ENCODE measurements around the gene KLF5.
A peak's percentile ranks its signal among the peaks of the same experiment; 100 is the strongest.

Gene KLF5

DNA sequence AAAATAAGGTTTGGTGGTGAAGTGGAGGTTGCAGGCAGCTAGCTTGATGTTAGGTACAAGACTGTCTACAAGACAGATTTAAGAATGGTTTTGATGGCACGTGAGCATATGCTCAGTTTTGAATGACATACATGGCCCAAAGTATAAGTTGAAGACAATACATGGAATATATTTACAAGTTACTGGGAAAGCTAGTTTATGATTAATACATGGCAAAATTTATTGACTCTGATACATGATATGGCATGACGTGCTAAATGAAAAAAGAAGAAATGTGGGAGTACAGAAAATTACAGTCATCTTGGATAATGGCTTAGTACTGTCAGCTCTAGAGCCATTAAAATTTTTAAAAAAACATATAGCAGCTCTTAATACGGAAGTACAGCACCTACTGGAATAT, 4.4 kb downstream of the KLF5 start:
- in situ Hi-C loops (cut with HindIII; ENCODE audit: low sequenced_read_pairs): no loop called here
- H3K4me3 ChIP-seq (ENCODE audit: low read depth, low read length): no peak overlapping the region
- DNase-seq (ENCODE audit: low read depth, low spot score): no peak

DNA sequence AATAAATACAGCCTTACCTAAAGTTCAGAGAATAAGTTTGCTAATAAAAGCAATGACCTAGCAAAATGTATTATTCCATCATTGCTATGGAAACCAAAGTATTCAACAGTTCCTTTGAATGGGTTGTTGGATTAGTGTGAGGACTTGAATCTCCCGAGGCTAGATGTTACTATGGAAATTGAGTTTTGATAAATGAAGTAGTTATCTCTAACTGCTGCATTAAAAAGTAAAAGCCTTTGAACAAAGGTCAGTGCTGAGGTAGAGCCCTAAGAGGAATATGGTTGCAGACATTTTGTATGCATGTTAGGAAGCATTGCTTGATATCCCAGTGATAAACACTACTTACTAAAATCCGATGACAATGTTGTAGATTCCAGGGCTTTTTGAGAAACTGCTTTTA, 6.2 kb downstream of the KLF5 start:
- no peak for DNase-seq (ENCODE audit: low read depth, low spot score)
- TF ChIP-seq, protein P1, sequence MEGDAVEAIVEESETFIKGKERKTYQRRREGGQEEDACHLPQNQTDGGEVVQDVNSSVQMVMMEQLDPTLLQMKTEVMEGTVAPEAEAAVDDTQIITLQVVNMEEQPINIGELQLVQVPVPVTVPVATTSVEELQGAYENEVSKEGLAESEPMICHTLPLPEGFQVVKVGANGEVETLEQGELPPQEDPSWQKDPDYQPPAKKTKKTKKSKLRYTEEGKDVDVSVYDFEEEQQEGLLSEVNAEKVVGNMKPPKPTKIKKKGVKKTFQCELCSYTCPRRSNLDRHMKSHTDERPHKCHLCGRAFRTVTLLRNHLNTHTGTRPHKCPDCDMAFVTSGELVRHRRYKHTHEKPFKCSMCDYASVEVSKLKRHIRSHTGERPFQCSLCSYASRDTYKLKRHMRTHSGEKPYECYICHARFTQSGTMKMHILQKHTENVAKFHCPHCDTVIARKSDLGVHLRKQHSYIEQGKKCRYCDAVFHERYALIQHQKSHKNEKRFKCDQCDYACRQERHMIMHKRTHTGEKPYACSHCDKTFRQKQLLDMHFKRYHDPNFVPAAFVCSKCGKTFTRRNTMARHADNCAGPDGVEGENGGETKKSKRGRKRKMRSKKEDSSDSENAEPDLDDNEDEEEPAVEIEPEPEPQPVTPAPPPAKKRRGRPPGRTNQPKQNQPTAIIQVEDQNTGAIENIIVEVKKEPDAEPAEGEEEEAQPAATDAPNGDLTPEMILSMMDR (IDR thresholded peaks at IDR 0.05; ENCODE audit: low read depth, low read length): no peak
- H3K4me3 ChIP-seq (ENCODE audit: low read depth, low read length): no peak overlapping the region
- in situ Hi-C loops (cut with HindIII; ENCODE audit: low sequenced_read_pairs): no loop called here

More for the DNA sequence above, 4.4 kb downstream of the KLF5 start:
- TF ChIP-seq, protein P1 (IDR thresholded peaks at IDR 0.05; ENCODE audit: low read depth, low read length): no peak

GRCh38 chr13:73065665-73066340, 7.0 kb downstream of the KLF5 start:
- TF ChIP-seq, protein P1 (IDR thresholded peaks at IDR 0.05; ENCODE audit: low read depth, low read length): no peak
- DNase-seq (ENCODE audit: low read depth, low spot score): no peak
- H3K4me3 ChIP-seq (ENCODE audit: low read depth, low read length): no peak overlapping the region
- in situ Hi-C loops (cut with HindIII; ENCODE audit: low sequenced_read_pairs): no loop called here

DNA sequence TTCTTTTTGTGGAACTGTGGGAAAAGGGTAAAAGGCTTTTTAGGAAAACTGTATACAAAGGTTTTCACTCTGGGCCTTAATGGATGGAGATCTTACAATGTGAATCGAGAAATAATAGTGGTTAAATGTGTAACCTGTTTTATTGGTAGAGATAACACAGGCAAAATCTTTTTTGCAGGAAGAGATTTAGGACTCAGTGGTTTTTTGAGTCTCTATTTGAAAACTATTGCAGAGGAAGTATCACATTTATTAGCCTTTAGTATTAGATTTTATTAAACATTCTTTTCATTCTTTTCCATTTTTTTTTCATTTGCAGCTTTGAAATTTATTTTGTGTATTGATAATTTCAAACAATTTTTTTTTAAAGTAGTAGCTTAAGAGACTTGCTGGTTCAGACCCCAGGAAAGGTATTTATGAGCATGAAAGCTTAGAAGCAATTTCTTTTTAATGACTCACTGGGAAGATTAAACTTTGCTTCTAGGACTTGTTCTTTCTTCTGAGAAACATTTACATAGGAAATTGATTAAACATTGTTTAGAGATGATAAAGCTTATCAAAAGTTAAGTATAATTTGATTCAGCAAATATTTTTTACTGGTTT, 10.5 kb downstream of the KLF5 start:
- in situ Hi-C loops (cut with HindIII; ENCODE audit: low sequenced_read_pairs): no loop called here
- DNase-seq (ENCODE audit: low read depth, low spot score): peak; percentile 44
- TF ChIP-seq, protein P1 (IDR thresholded peaks at IDR 0.05; ENCODE audit: low read depth, low read length): no peak
- no peak overlapping the region for H3K4me3 ChIP-seq (ENCODE audit: low read depth, low read length)

GRCh38 chr13:73070451-73071098, 11.8 kb downstream of the KLF5 start:
- DNase-seq (ENCODE audit: low read depth, low spot score): no peak
- TF ChIP-seq, protein P1 (IDR thresholded peaks at IDR 0.05; ENCODE audit: low read depth, low read length): no peak
- H3K4me3 ChIP-seq (ENCODE audit: low read depth, low read length): no peak overlapping the region
- in situ Hi-C loops (cut with HindIII; ENCODE audit: low sequenced_read_pairs): no loop called here

GRCh38 chr13:73072239-73072900, 13.6 kb downstream of the KLF5 start:
- DNase-seq (ENCODE audit: low read depth, low spot score): no peak
- no peak overlapping the region for H3K4me3 ChIP-seq (ENCODE audit: low read depth, low read length)
- in situ Hi-C loops (cut with HindIII; ENCODE audit: low sequenced_read_pairs): no loop called here
- TF ChIP-seq, protein P1 (IDR thresholded peaks at IDR 0.05; ENCODE audit: low read depth, low read length): no peak

All from astrocyte of the spinal cord (primary cell).